A673 (cell line): Measurements from ENCODE around the gene IL36G. TPM values are rescaled to one million over a fixed set of nuclear protein-coding genes. Genes with fewer than 3 reads are reported as not detected.

Source experiments
- BruUV-seq: library from RNA; stranded (reverse); fragments of 400-500 nt; replicated peaks from 2 replicates; lab custom pipeline; 2021; lab: Mats Ljungman, UMichigan
- CTCF ChIA-PET: fragments of 300-600 bp; sonication (Branson Sonifier 250); formaldehyde crosslinking; loops from one replicate; lab custom pipeline; 2022; ENCODE audit warnings: antibody characterized with exemption; lab: Charles Lee
- POLR2A ChIA-PET: fragments of 300-600 bp; sonication (Branson Sonifier 250); formaldehyde crosslinking; loops from one replicate; lab custom pipeline; 2022; ENCODE audit warnings: antibody characterized with exemption; ENCODE audit not compliant: low non-redundant PET; lab: Charles Lee
- DNase-seq: peaks from one replicate; pipeline ENCODE4 v3.0.0-alpha.2; 2015; ENCODE audit warnings: low spot score
- H3K27ac ChIP-seq: fragments of 200-600 bp; sonication (generic); 2 replicates; pipeline ENCODE4 v1.5.1; 2016; ENCODE audit warnings: mixed run types, low read depth, mild to moderate bottlenecking, mixed read lengths, antibody characterized with exemption, low read length; ENCODE audit not compliant: poor library complexity, severe bottlenecking
- H3K27me3 ChIP-seq: fragments of 200-600 bp; sonication (generic); replicated peaks from 2 replicates; pipeline ENCODE4 v1.6.1; 2017; ENCODE audit warnings: mixed run types, low read depth, mild to moderate bottlenecking, mixed read lengths, antibody characterized with exemption, low read length; ENCODE audit not compliant: insufficient read depth, poor library complexity
- H3K36me3 ChIP-seq: fragments of 200-600 bp; sonication (generic); 2 replicates; pipeline ENCODE4 v1.6.1; 2016; ENCODE audit warnings: mixed run types, mild to moderate bottlenecking, mixed read lengths, antibody characterized with exemption, low read length; ENCODE audit not compliant: insufficient read depth, poor library complexity, severe bottlenecking
- H3K4me1 ChIP-seq: fragments of 200-600 bp; sonication (generic); 2 replicates; pipeline ENCODE4 v1.6.1; 2017; ENCODE audit warnings: mixed run types, mild to moderate bottlenecking, mixed read lengths, antibody characterized with exemption, low read length; ENCODE audit not compliant: insufficient read depth, poor library complexity, severe bottlenecking
- H3K4me3 ChIP-seq: fragments of 200-600 bp; sonication (generic); 2 replicates; pipeline ENCODE4 v1.5.1; 2016; ENCODE audit warnings: low read depth, mixed run types, mild to moderate bottlenecking, mixed read lengths, low read length; ENCODE audit not compliant: poor library complexity, severe bottlenecking
- H3K9me3 ChIP-seq: fragments of 200-600 bp; sonication (generic); 2 replicates; pipeline ENCODE4 v1.6.1; 2016; ENCODE audit warnings: mixed run types, low read depth, mild to moderate bottlenecking, mixed read lengths, antibody characterized with exemption, low read length; ENCODE audit not compliant: poor library complexity, severe bottlenecking
- CTCF ChIP-seq: fragments of 300-800, 200-600 bp; sonication (generic); conservative IDR thresholded peaks from 2 replicates; pipeline ENCODE4 v1.5.1; 2017; ENCODE audit warnings: low read depth, mild to moderate bottlenecking, antibody characterized with exemption, low read length, moderate library complexity, mixed read lengths
- EZH2 ChIP-seq: fragments of 200-600 bp; sonication (generic); IDR thresholded peaks from 2 replicates; pipeline ENCODE4 v1.6.1; 2017; ENCODE audit warnings: borderline replicate concordance, low read depth, mild to moderate bottlenecking, mixed read lengths, antibody characterized with exemption, low read length; ENCODE audit not compliant: poor library complexity, severe bottlenecking
- intact Hi-C: fragments of 100-400 bp; cut with micrococcal nuclease; formaldehyde crosslinking; loops from one replicate; pipeline ENCODE4 v1.10.0; 2022; ENCODE audit not compliant: unreplicated experiment
- total RNA-seq: library from RNA; stranded (reverse); gene quantifications from 2 replicates; pipeline ENCODE4 v1.2.3, GENCODE V29; 2021

IL36G gene
- total RNA-seq, 1 experiment from 2014 or later: not detected

GRCh38 chr2:112938904-112939303, 38.9 kb upstream of the IL36G start:
- Histone ChIP-seq H3K9me3 (no peaks in the 10 kb centered on the region), H3K4me1 (no peaks in the 10 kb centered on the region), H3K27me3 (no peaks in the 10 kb centered on the region), H3K4me3 (no peak overlapping the region), H3K36me3 (no peaks in the 10 kb centered on the region), H3K27ac (no peak overlapping the region)
- no peak for DNase-seq
- TF ChIP-seq CTCF (no peak), EZH2 (no peak)
- ChIA-PET CTCF (no interaction called here), POLR2A (no interaction called here)
- intact Hi-C loops: no loop called here
- BruUV-seq: no TSS peak

- Histone ChIP-seq H3K27me3 (no peaks in the 10 kb centered on the region), H3K9me3 (no peaks in the 10 kb centered on the region), H3K4me3 (no peak overlapping the region), H3K36me3 (no peaks in the 10 kb centered on the region), H3K27ac (no peak overlapping the region), H3K4me1 (no peaks in the 10 kb centered on the region)
- intact Hi-C loops: no loop called here
- TF ChIP-seq EZH2 (no peak), CTCF (no peak)
- no TSS peak for BruUV-seq
- no peak for DNase-seq
- ChIA-PET CTCF (no interaction called here), POLR2A (no interaction called here)
These were observed 38.4 kb upstream of the IL36G start for GRCh38 chr2:112939425-112939824.

- no peaks in the 10 kb centered on the region for H3K9me3 ChIP-seq
- BruUV-seq: no TSS peak
- no peaks in the 10 kb centered on the region for H3K27me3 ChIP-seq
- intact Hi-C loops: loop anchor here (1.0 kb wide), 1 partner anchor 192 kb away; no protein-coding TSS in a partner anchor
- CTCF ChIA-PET: interaction anchor here (0.6 to 2.0 kb wide), 11 partner anchors 12 to 315 kb away, joined by 3 to 39 read pairs (median 6); no protein-coding TSS in a partner anchor
- no peak overlapping the region for H3K4me3 ChIP-seq
- no peaks in the 10 kb centered on the region for H3K4me1 ChIP-seq
- DNase-seq: no peak
- TF ChIP-seq CTCF: no peak
- TF ChIP-seq EZH2: no peak
- no peaks in the 10 kb centered on the region for H3K36me3 ChIP-seq
- POLR2A ChIA-PET: no interaction called here
- no peak overlapping the region for H3K27ac ChIP-seq
These were observed 36.8 kb upstream of the IL36G start for GRCh38 chr2:112940859-112941625.
